HG03460 (cell line): ENCODE data around the gene NELFE.
"Not testable (repeated sequence)": the region's sequence is repeated elsewhere in the genome, so short reads cannot be mapped to it uniquely, and the experiment has no call there.

Source experiments
- ATAC-seq: cut with Tn5 transposase; IDR thresholded peaks from one replicate; pipeline ENCODE4 v1.9.1; 2021; ENCODE audit not compliant: unreplicated experiment

Gene NELFE

DNA sequence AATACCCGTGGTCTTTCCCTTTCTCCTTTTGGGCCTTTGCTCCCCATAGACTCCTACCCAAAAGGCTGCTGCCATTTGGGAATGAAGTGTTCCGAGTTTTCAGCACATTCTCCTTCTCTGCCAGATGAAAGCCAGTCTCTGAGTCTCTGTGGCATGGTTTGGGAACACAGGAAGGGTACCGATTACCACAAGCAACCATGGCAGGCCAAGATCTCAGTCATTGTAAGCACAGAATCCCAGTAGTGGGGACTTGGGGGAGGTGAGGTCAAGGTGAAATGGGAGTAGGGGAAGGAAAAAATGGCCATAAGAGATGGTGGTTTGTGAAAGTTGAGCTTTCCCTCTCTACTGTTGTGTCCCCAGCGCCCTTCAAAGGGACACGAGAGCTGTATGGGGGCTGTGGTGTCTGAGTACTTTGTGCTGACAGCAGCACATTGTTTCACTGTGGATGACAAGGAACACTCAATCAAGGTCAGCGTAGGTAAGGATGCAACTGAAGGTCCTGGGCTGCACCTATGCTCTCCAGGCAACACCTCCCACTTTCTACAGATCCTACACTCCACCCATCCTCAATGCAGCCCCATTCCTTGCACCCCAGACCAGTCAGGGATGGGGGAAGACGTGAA lies 8.7 kb downstream of the NELFE start:
- ATAC-seq: no peak

DNA sequence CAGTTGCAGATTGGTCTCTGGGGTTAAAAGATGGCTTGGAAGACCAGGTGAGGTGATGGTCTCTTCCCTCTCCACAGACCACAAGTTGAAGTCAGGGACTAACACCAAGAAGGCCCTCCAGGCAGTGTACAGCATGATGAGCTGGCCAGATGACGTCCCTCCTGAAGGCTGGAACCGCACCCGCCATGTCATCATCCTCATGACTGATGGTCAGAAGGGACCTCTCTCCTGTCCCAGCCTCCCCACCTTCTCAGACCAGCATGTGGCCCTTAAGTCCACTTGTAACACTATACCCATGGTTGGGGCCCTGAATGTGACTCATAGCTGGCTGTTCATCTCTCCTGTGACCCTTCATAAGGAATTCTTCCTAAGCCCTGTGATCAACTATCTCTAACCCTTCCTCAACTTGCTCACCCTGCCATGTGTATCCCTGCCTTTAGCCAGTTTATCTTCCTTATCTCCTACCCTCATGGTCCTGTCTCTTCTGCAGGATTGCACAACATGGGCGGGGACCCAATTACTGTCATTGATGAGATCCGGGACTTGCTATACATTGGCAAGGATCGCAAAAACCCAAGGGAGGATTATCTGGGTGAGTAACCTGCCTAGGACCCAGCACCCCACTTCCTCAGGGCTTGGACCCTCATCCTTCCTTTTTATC lies 9.9 kb downstream of the NELFE start:
- ATAC-seq: no peak

DNA sequence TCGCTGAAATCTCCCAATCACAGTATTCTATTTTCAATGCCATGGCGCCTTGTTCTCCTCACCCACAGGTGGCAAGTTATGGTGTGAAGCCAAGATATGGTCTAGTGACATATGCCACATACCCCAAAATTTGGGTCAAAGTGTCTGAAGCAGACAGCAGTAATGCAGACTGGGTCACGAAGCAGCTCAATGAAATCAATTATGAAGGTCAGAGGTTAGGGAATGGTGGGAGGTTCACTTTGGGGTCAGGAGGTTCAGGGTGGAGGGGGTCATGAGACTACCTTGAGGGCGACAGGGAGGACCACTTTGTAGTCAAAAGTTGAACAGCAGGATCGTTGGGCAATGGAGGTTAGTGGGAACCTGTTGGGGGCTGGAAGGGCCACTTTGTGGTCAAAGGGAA lies 10.5 kb downstream of the NELFE start:
- no peak for ATAC-seq

DNA sequence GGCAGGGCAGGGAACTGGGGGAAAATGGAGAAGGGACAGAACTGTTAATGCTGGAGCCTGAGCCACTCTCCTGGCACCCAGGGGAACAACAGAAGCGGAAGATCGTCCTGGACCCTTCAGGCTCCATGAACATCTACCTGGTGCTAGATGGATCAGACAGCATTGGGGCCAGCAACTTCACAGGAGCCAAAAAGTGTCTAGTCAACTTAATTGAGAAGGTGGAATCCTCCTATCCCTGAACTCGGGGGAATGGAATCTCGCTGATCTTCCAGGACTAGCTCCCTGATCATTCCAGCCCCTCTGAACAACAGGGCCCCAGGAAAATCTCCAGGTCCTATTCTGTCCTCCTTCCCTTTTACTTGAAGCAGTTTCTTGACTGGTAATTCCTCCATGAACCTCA lies 10.9 kb downstream of the NELFE start:
- no peak for ATAC-seq

DNA sequence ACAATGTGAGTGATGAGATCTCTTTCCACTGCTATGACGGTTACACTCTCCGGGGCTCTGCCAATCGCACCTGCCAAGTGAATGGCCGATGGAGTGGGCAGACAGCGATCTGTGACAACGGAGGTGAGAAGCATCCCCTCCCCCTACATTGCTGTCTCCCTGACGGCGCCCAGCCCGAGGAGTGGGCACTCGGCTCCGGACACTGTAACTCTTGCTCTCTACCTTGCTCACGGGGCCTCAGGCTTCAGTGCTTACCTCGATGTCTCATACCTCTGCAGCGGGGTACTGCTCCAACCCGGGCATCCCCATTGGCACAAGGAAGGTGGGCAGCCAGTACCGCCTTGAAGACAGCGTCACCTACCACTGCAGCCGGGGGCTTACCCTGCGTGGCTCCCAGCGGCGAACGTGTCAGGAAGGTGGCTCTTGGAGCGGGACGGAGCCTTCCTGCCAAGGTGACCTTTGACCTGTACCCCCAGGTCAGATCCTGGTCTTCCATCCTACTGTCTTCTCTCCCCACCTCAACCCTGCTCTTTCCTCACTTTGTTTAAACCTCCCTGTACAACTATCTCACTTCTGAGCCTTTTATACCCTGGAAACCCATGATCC lies 11.6 kb downstream of the NELFE start:
- ATAC-seq: no peak

DNA sequence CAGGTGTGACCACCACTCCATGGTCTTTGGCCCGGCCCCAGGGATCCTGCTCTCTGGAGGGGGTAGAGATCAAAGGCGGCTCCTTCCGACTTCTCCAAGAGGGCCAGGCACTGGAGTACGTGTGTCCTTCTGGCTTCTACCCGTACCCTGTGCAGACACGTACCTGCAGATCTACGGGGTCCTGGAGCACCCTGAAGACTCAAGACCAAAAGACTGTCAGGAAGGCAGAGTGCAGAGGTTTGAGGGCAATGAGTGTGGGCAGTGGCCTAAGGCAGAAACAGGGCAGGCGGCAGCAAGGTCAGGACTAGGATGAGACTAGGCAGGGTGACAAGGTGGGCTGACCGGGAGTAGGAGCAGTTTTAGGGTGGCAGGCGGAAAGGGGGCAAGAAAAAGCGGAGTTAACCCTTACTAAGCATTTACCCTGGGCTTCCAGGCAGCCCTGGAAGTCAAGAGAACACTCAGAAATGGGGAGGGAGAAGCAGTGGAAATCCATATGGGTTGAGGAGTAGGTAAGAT lies 12.3 kb downstream of the NELFE start:
- ATAC-seq: no peak

DNA sequence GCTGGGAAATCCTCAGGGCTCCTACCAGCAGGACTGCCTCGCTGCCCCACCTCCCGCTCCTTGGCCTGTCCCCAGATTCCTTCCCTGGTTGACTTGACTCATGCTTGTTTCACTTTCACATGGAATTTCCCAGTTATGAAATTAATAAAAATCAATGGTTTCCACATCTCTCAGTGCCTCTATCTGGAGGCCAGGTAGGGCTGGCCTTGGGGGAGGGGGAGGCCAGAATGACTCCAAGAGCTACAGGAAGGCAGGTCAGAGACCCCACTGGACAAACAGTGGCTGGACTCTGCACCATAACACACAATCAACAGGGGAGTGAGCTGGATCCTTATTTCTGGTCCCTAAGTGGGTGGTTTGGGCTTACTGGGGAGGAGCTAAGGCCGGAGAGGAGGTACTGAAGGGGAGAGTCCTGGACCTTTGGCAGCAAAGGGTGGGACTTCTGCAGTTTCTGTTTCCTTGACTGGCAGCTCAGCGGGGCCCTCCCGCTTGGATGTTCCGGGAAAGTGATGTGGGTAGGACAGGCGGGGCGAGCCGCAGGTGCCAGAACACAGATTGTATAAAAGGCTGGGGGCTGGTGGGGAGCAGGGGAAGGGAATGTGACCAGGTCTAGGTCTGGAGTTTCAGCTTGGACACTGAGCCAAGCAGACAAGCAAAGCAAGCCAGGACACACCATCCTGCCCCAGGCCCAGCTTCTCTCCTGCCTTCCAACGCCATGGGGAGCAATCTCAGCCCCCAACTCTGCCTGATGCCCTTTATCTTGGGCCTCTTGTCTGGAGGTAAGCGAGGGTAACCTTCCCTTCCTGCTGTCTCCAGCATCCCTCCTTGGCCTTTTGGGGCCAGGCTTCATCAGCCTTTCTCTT lies 13.0 kb downstream of the NELFE start, which contains the start of gene CFB:
Gene CFB, plus strand, starts transcription at position 589 of the 863 bp plus-strand sequence. Its CDS starts 127 bp downstream, at position 716.
- ATAC-seq: no peak

DNA sequence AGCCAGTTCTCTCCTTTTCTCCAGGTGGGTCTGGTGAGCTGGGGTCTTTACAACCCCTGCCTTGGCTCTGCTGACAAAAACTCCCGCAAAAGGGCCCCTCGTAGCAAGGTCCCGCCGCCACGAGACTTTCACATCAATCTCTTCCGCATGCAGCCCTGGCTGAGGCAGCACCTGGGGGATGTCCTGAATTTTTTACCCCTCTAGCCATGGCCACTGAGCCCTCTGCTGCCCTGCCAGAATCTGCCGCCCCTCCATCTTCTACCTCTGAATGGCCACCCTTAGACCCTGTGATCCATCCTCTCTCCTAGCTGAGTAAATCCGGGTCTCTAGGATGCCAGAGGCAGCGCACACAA lies 13.6 kb downstream of the NELFE start:
- no peak for ATAC-seq

DNA sequence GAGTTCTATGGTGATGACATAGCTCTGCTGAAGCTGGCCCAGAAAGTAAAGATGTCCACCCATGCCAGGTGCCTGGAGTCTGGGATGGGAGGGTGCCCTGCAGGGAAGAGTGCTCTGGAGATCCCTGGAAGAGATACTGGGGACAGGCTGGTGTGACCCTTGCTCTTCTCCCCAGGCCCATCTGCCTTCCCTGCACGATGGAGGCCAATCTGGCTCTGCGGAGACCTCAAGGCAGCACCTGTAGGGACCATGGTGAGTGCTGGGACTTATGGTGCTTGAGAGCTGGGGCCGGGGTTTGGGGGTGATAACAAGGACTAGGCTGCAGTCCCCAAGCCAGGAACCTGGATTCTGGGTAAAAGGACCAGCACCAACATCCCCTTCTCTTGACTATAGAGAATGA lies 15.0 kb downstream of the NELFE start:
- no peak for ATAC-seq

DNA sequence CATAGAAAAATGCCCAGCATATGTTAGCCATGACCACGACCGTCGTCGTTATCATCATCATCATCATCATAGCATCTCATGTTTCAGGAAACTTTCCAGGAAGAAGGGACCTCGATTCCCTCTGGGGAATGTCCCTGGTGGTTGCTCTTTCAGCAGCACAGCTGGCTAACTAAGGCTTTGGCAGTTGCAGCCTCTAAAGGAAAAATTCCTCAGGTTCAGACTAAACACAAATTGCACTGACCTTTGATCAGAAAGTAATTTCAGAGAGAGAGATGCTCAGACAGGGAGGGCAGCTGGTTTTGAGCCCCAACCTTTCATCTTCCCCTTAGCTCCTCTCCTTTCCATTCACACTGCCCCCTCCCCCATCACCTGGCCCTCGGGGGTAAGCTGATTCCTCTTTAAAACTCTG lies 18.5 kb downstream of the NELFE start:
- ATAC-seq: no peak

DNA sequence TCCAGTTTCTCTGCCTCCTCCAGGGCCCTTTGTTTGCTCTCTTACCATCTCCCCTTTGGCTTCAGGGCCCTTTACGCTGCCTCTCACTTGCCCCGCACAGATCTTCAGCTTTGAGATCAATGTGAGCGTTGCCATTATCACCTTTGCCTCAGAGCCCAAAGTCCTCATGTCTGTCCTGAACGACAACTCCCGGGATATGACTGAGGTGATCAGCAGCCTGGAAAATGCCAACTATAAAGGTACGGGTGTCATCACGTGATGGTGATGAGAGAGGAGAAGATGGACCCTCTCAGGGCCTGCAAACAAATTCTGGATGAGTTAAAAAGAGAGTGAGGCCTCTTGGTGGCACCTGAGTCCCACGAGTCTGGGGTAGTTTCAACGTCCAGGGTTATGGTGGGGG lies 22.9 kb downstream of the NELFE start:
- ATAC-seq: no peak

DNA sequence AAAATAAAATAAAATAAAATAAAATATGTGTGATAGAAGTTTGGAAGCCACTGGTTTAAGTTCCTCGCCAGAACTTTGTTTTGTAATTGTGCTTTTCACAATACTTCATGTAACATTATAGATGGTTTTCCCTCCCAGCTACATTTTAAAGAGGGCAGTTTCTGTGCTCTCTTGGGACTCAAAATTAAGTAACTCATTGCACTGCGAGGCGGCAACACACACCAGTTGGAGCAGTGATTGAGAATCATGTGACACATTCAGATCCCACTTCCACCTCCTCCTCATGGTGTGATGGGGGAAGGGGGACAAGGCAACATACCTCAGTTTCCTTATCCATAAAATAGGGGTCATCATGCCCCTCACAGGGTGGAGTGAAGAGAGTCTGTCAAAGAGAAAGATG lies 23.8 kb downstream of the NELFE start:
- ATAC-seq: no peak

DNA sequence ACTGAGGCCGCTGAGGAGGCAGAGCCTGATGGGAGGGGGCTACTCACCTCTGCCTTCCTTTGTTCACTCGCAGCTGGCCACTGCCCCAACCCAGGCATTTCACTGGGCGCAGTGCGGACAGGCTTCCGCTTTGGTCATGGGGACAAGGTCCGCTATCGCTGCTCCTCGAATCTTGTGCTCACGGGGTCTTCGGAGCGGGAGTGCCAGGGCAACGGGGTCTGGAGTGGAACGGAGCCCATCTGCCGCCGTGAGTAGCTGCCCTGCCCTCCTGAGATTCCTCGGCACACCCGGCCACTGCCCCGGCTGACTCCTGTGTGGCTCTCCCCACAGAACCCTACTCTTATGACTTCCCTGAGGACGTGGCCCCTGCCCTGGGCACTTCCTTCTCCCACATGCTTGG lies 25.2 kb downstream of the NELFE start:
- no peak for ATAC-seq

DNA sequence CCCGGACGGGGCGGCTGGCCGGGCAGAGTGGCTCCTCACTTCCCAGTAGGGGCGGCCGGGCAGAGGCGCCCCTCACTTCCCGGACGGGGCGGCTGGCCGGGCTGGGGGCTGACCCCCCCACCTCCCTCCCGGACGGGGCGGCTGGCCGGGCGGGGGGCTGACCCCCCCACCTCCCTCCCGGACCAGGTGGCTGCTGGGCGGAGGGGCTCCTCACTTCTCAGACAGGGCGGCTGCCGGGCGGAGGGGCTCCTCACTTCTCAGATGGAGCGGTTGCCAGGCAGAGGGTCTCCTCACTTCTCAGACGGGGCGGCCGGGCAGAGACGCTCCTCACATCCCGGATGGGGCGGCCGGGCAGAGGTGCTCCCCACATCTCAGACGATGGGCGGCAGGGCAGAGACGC lies 26.6 kb downstream of the NELFE start:
- not testable (repeated sequence) for ATAC-seq

DNA sequence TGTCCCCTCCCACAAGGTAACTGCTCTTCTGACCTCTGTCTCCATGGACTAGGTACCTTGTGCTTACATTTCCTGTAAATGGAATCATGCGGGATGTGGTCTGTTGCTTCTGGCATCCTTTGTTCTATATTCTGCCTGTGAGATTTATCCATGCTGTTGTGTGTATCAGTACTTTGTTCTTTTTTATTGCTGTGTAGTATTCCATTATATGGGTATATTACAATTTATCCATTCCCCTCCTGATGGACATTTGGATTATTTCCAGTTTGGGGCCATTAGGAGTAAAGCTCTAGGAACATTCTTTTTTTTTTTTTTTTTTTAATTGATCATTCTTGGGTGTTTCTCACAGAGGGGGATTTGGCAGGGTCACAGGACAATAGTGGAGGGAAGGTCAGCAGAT lies 27.8 kb downstream of the NELFE start:
- ATAC-seq: no peak

DNA sequence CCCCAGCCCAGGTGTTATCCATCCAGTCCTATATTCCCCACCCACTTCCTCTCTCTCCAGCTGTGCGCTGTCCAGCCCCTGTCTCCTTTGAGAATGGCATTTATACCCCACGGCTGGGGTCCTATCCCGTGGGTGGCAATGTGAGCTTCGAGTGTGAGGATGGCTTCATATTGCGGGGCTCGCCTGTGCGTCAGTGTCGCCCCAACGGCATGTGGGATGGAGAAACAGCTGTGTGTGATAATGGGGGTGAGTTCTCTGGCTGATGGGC lies 30.2 kb downstream of the NELFE start:
- ATAC-seq: no peak

DNA sequence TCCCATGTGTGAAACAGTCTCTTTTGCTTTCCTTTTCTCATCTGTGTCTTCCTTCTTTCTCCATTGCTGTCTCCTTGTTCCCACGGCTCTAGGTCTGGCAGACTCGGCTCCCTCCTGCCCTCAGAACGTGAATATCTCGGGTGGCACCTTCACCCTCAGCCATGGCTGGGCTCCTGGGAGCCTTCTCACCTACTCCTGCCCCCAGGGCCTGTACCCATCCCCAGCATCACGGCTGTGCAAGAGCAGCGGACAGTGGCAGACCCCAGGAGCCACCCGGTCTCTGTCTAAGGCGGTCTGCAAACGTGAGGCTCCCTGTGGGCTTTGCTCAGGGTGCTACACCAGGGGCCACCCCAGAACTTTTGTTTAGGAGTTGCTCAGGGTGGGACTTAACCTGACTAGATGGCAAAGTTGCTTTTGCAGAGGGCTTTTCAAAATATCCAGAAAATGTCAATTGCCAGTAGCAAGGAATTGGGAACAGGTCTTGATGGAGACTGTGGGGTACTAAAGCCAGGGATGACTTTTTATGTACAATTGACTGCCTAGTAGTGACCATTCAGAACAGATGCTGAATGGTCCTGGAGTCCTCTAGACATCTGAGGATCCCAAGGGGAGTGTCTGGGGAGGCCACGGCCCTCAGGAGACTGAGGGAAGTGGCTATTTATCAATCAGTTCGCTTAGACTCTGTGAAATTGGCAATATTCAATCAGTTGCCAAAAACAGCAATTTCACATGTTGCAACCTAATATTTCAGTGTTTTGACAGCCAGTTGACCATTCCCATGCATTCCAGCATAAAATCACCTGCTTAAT lies 30.7 kb downstream of the NELFE start:
- no peak for ATAC-seq

DNA sequence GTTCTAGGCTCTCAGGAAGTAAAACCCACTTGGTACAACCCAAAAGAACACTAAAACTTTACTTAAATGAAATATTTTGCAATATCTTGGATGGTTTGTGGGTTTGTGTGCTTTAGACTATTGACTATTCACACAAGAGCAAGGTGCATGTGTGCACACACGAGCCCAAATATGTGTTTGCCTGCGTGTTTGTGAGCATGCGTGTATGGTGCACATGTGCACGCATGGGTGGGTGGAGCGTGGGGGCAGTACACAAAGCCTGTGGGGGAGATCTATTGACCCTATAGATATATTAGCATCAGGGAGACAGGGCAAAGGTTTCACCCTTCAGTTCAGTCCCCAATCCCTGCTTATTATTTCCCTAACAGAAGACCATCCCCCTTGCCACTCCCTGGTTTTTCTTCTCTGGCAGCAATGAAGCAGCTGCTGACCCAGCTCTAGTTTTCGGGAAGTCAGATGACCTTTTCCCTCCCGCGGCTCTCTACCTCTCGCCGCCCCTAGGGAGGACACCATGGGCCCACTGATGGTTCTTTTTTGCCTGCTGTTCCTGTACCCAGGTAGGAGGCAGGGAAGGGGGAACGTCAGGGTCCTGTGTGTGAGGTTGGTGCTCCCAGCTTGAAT lies 31.4 kb downstream of the NELFE start, which contains the start of gene C2:
Gene C2, plus strand, starts transcription at position 476 of the 621 bp plus-strand sequence. Its CDS starts 36 bp downstream, at position 512.
- no peak for ATAC-seq

DNA sequence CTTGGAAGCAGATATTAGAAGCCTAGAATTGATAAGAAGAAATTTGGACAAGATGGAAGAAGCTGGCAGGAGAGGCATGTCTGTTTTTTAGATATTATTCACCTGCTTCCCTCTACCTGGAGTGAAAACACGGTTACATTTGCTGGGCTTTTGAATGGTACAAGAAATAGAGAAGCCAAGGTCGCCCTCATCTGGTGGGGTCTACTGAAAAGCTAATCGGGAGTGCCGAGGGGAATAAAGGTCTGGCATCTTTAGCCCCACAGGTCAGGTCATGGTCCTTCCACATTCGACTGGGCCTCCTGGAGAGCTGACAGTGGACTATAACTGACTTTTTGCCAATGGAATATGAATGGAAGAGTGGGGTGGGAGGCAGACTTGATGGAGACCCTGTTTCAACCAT lies 35.8 kb downstream of the NELFE start:
- ATAC-seq: no peak

DNA sequence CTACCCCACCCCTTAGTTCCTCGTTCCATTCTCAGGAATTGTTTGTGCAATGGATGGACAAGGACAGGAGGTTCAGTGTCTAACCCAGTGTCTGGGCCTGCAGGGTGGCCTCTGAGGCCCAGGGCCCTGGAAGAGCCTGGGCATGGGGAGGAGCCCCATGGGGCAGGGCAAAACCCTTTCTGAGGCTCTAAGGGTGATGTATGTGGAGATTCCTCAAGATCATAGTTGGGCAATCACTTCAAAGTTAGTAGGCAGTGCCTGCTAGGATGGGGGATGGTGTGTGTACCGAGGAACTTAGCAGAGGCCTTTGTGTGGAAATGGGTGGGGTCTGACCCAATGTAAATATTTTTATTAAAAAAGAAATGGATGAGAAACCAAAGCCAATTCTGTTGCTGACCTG lies 38.0 kb downstream of the NELFE start:
- no peak for ATAC-seq
